ENCODE measurements around the gene DDX52.

DNA sequence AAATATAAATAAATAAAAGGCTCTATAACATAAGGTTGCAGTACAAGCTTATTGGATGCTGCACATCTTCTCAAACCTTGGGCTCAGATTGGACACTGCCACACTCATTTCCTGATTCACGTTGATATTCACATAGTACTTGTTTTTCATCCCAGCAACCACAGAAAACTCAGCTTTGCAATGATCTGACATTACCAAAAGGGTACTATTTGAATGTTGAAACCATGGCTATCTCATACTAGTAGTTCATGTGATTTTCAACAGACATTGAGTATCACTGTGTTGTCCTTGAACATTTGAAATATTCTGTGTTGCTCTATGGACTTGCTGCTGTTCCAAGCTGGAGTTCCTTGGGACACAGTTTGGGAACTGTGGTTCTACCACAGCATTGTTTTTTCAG lies 14.0 kb upstream of the DDX52 start:
- TF ChIP-seq, protein P1, sequence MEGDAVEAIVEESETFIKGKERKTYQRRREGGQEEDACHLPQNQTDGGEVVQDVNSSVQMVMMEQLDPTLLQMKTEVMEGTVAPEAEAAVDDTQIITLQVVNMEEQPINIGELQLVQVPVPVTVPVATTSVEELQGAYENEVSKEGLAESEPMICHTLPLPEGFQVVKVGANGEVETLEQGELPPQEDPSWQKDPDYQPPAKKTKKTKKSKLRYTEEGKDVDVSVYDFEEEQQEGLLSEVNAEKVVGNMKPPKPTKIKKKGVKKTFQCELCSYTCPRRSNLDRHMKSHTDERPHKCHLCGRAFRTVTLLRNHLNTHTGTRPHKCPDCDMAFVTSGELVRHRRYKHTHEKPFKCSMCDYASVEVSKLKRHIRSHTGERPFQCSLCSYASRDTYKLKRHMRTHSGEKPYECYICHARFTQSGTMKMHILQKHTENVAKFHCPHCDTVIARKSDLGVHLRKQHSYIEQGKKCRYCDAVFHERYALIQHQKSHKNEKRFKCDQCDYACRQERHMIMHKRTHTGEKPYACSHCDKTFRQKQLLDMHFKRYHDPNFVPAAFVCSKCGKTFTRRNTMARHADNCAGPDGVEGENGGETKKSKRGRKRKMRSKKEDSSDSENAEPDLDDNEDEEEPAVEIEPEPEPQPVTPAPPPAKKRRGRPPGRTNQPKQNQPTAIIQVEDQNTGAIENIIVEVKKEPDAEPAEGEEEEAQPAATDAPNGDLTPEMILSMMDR (IDR thresholded peaks at IDR 0.05 in 4 of 5, conservative IDR thresholded peaks at IDR 0.05 in 1 of 5): no peak
- TF ChIP-seq POLR2A (IDR thresholded peaks at IDR 0.05): no peak

All from gastrocnemius medialis (tissue), 4 donors.